Chondrocyte (in vitro differentiated cells): ENCODE data around the gene BACE1-AS. TPM values are rescaled to one million over a fixed set of nuclear protein-coding genes. Genes with fewer than 3 reads are reported as not detected.

Experiments used
- DNase-seq: peaks from one replicate; pipeline ENCODE4 v3.0.0; 2021; ENCODE audit warnings: mixed read lengths, low spot score
- H3K27ac Mint-ChIP-seq: one replicate; pipeline ENCODE4 v1.8.0; 2021; ENCODE audit warnings: mild to moderate bottlenecking, moderate library complexity, mixed read lengths; ENCODE audit not compliant: unreplicated experiment
- H3K27me3 Mint-ChIP-seq: 2 replicates; pipeline ENCODE4 v1.8.0; 2021; ENCODE audit warnings: low read depth, mixed read lengths
- H3K36me3 Mint-ChIP-seq: 2 replicates; pipeline ENCODE4 v1.8.0; 2021; ENCODE audit warnings: low read depth, mixed read lengths
- H3K4me1 Mint-ChIP-seq: 2 replicates; pipeline ENCODE4 v1.8.0; 2021; ENCODE audit warnings: low read depth, mild to moderate bottlenecking, mixed read lengths
- H3K4me3 Mint-ChIP-seq: one replicate; pipeline ENCODE4 v1.8.0; 2021; ENCODE audit warnings: mild to moderate bottlenecking, moderate library complexity, mixed read lengths; ENCODE audit not compliant: unreplicated experiment
- H3K9me3 Mint-ChIP-seq: 2 replicates; pipeline ENCODE4 v1.8.0; 2021; ENCODE audit warnings: low read depth, mixed read lengths
- long read RNA-seq: library from polyadenylated mRNA; stranded (forward); transcript quantifications from one replicate; pipeline ENCODE4 v2.0.0, GENCODE V29; 2021
- total RNA-seq: library from RNA; stranded (reverse); gene quantifications from 3 replicates; pipeline ENCODE4 v1.2.1, GENCODE V29; 2021
- TF ChIP-seq, protein P1 (sequence below): fragments of 200-600 bp; sonication (generic); IDR thresholded peaks from 2 replicates; pipeline ENCODE4 v1.5.0; 2021; ENCODE audit warnings: antibody characterized with exemption, mild to moderate bottlenecking, moderate library complexity

BACE1-AS gene
- total RNA-seq: 6.4 to 8.3 TPM (median 7.2 TPM) in 3 replicates
- long read RNA-seq, partial matches to known transcripts: 0 of 1 reads
- long read RNA-seq, other reads (novel, unspliced or antisense): 0 of 1 reads

DNA sequence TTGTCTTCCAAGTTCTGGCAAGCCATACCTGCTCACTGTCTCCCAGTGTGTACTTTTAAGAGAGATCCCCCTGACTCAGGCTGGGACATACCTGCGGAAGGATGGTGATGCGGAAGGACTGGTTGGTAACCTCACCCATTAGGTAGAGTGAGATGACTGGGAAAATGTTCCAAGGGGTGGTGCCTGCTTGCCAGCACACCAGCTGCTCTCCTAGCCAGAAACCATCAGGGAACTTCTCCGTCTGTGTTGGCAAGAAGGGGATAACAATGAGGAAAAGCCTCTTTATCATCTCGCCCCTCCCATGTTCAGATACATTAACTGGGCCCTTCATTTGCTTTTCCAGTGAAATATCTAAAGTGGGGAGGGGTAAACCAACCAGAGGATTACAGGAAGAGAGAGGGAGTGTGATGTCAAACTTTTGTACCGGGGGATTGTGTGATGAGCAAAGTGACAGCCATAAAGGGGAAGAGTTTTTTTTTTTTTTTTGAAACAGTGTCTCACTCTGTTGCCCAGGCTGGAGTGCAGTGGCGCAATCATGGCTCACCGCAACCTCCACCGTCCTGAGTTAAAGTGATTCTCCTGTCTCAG lies at the start of gene BACE1-AS:
Gene BACE1-AS (plus strand): TSS at position 538 of the 588 bp plus-strand sequence.
- TF ChIP-seq, protein P1, sequence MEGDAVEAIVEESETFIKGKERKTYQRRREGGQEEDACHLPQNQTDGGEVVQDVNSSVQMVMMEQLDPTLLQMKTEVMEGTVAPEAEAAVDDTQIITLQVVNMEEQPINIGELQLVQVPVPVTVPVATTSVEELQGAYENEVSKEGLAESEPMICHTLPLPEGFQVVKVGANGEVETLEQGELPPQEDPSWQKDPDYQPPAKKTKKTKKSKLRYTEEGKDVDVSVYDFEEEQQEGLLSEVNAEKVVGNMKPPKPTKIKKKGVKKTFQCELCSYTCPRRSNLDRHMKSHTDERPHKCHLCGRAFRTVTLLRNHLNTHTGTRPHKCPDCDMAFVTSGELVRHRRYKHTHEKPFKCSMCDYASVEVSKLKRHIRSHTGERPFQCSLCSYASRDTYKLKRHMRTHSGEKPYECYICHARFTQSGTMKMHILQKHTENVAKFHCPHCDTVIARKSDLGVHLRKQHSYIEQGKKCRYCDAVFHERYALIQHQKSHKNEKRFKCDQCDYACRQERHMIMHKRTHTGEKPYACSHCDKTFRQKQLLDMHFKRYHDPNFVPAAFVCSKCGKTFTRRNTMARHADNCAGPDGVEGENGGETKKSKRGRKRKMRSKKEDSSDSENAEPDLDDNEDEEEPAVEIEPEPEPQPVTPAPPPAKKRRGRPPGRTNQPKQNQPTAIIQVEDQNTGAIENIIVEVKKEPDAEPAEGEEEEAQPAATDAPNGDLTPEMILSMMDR: no peak
- peaks cover 47% of the 10 kb centered on the region for H3K36me3 Mint-ChIP-seq
- no peak for DNase-seq
- no peak within 1 kb of the TSS for H3K4me3 Mint-ChIP-seq
- H3K27me3 Mint-ChIP-seq: no peaks in the 10 kb centered on the region
- H3K4me1 Mint-ChIP-seq: no peaks in the 10 kb centered on the region
- H3K9me3 Mint-ChIP-seq: no peaks in the 10 kb centered on the region
- H3K27ac Mint-ChIP-seq: no peak within 1 kb of the TSS

DNA sequence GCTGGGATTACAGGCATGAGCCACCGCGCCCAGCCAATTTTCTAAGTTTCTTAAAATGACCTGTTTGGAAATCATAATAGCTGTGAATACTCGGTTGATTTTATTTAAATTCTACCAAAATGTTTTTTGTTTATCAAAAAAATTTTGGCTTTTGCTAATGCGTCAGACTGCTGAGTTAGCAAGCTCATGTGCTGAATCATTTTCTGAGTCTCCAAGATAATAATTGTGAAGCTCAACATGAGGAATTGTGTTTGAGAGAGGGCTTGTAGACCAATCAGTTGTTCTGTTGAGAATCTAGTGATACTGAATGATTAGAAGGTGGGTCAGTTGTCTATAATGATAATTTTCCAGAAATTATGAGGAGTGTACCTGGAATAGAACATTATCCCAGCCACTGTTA lies 42.8 kb upstream of the BACE1-AS start:
- no peaks in the 10 kb centered on the region for H3K27me3 Mint-ChIP-seq
- TF ChIP-seq, protein P1: no peak
- H3K9me3 Mint-ChIP-seq: no peaks in the 10 kb centered on the region
- peaks cover 28% of the 10 kb centered on the region for H3K36me3 Mint-ChIP-seq
- no peaks in the 10 kb centered on the region for H3K4me1 Mint-ChIP-seq
- no peak overlapping the region for H3K4me3 Mint-ChIP-seq
- DNase-seq: no peak
- H3K27ac Mint-ChIP-seq: no peak overlapping the region

DNA sequence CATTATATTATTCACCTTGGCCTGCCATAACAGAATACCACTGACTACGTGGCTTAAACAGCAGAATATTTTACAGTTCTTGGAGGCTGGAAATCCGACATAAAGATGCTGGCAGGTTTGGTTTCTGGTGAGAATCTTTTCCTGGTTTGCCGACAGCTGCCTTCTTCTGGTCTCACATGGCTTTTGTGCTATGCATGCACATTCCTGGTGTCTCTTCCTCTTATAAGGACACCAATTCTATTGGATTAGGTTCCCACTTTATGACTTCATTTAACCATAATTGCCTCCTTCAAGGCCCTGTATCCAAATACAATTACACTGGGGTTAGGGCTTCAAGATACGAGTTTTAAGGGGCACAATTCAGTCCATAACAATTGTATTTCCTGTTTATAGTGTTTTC lies 41.6 kb upstream of the BACE1-AS start:
- no peaks in the 10 kb centered on the region for H3K4me1 Mint-ChIP-seq
- no peaks in the 10 kb centered on the region for H3K27me3 Mint-ChIP-seq
- no peaks in the 10 kb centered on the region for H3K9me3 Mint-ChIP-seq
- TF ChIP-seq, protein P1: no peak
- H3K4me3 Mint-ChIP-seq: no peak overlapping the region
- no peak overlapping the region for H3K27ac Mint-ChIP-seq
- H3K36me3 Mint-ChIP-seq: peaks cover 29% of the 10 kb centered on the region
- no peak for DNase-seq

DNA sequence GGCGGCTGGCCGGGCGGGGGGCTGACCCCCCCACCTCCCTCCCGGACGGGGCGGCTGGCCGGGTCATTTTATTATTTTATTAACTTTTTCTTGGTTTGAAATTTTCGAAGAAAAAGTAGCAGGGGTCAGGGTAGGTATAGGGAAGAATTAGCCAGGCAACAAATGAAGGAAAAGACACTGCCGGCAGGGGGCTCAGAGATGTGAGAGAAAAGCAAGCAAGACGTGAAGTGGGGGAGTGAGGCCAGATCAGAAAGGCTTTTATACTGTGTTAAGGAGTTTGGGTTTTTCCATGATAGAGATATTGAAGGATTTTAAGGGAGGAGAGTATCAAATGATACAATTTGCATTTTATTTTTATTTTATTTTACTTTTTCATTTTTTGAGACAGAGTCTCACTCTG lies 39.6 kb upstream of the BACE1-AS start:
- Mint-ChIP-seq H3K27me3 (no peaks in the 10 kb centered on the region), H3K4me1 (no peaks in the 10 kb centered on the region), H3K4me3 (no peak overlapping the region), H3K9me3 (no peaks in the 10 kb centered on the region), H3K27ac (no peak overlapping the region), H3K36me3 (peaks cover 23% of the 10 kb centered on the region)
- TF ChIP-seq, protein P1: no peak
- DNase-seq: no peak

DNA sequence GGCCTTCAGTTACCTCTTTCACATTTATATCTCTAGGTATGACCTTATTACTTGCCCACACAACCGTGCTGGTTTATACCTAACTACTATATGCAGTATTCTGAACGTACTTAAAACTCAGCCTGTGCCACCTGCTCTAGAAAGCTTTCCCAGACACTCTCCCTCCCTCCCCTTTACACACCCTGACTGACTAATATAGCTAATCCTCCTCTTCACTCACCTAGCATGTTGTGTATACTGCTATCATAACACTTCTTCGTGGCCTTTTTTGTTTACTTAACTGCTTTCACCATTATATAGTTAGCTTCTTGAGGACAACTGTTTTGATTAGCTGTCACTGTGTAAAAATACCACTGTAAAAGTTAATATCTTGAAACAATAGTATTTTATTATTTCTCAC lies 35.2 kb upstream of the BACE1-AS start:
- no peak for DNase-seq
- TF ChIP-seq, protein P1: no peak
- no peaks in the 10 kb centered on the region for H3K9me3 Mint-ChIP-seq
- no peak overlapping the region for H3K4me3 Mint-ChIP-seq
- peaks cover 15% of the 10 kb centered on the region for H3K36me3 Mint-ChIP-seq
- no peak overlapping the region for H3K27ac Mint-ChIP-seq
- H3K4me1 Mint-ChIP-seq: peaks cover 7% of the 10 kb centered on the region
- H3K27me3 Mint-ChIP-seq: no peaks in the 10 kb centered on the region
